HepG2 (cell line): ENCODE measurements around the gene ZSCAN21. TPM values are rescaled to one million over a fixed set of nuclear protein-coding genes. Genes with fewer than 3 reads are reported as not detected.

Experiments used
- CREM ChIP-seq, 2 experiments: sonication (generic) in 1 of 2; formaldehyde crosslinking in 1 of 2; IDR thresholded peaks; 2 replicates each; pipeline versions ENCODE4 v1.4.0 to v1.6.1; 2016 to 2020; ENCODE audit warnings: antibody characterized with exemption in 1 of 2, mild to moderate bottlenecking in 1 of 2, missing genetic modification reagents in 1 of 2
- ELF1 ChIP-seq: sonication (generic); formaldehyde crosslinking; IDR thresholded peaks from 2 replicates; pipeline ENCODE4 v1.4.0; 2020; ENCODE audit warnings: missing genetic modification reagents
- FOSL2 ChIP-seq: sonication (generic); formaldehyde crosslinking; IDR thresholded peaks from 2 replicates; pipeline ENCODE4 v1.4.0; 2020; ENCODE audit warnings: missing genetic modification reagents
- FOXO1 ChIP-seq: sonication (generic); formaldehyde crosslinking; IDR thresholded peaks from 2 replicates; pipeline ENCODE4 v1.4.0; 2020; ENCODE audit warnings: missing genetic modification reagents
- HDAC2 ChIP-seq: sonication (generic); formaldehyde crosslinking; IDR thresholded peaks from 2 replicates; pipeline ENCODE4 v1.4.0; 2020; ENCODE audit warnings: missing genetic modification reagents
- ISX ChIP-seq: sonication (generic); formaldehyde crosslinking; conservative IDR thresholded peaks from 2 replicates; pipeline ENCODE4 v1.5.0; 2020; ENCODE audit warnings: missing genetic modification reagents
- MED1 ChIP-seq: sonication (generic); formaldehyde crosslinking; IDR thresholded peaks from 2 replicates; pipeline ENCODE4 v1.4.0; 2020; ENCODE audit warnings: missing genetic modification reagents
- PHF20 ChIP-seq: sonication (generic); formaldehyde crosslinking; IDR thresholded peaks from 2 replicates; pipeline ENCODE4 v1.5.0; 2020; ENCODE audit warnings: mild to moderate bottlenecking, missing genetic modification reagents
- PITX1 ChIP-seq: sonication (generic); formaldehyde crosslinking; IDR thresholded peaks from 2 replicates; pipeline ENCODE4 v1.5.1; 2020; ENCODE audit warnings: mild to moderate bottlenecking, missing genetic modification reagents
- ZMYM2 ChIP-seq: sonication (generic); formaldehyde crosslinking; IDR thresholded peaks from 2 replicates; pipeline ENCODE4 v1.8.0; 2022; ENCODE audit warnings: mild to moderate bottlenecking, missing genetic modification reagents
- ZNF101 ChIP-seq: sonication (generic); formaldehyde crosslinking; IDR thresholded peaks from 2 replicates; pipeline ENCODE4 v1.4.0; 2020; ENCODE audit warnings: mild to moderate bottlenecking, low read depth, missing genetic modification reagents, borderline replicate concordance
- ZNF543 ChIP-seq: sonication (generic); formaldehyde crosslinking; IDR thresholded peaks from 2 replicates; pipeline ENCODE4 v1.4.0; 2020; ENCODE audit warnings: mild to moderate bottlenecking, missing genetic modification reagents
- ZNF557 ChIP-seq: sonication (generic); formaldehyde crosslinking; IDR thresholded peaks from 2 replicates; pipeline ENCODE4 v1.4.0; 2020; ENCODE audit warnings: missing genetic modification reagents
- ZNF674 ChIP-seq: sonication (generic); formaldehyde crosslinking; IDR thresholded peaks from 2 replicates; pipeline ENCODE4 v1.5.0; 2020; ENCODE audit warnings: low read depth, mild to moderate bottlenecking, missing genetic modification reagents
- ZNF713 ChIP-seq: sonication (generic); formaldehyde crosslinking; IDR thresholded peaks from 2 replicates; pipeline ENCODE4 v1.4.0; 2020; ENCODE audit warnings: mild to moderate bottlenecking, missing genetic modification reagents
- ZNF841 ChIP-seq: sonication (generic); formaldehyde crosslinking; IDR thresholded peaks from 2 replicates; pipeline ENCODE4 v1.8.1; 2023; ENCODE audit warnings: missing genetic modification reagents, borderline replicate concordance
- ZZZ3 ChIP-seq: sonication (generic); formaldehyde crosslinking; IDR thresholded peaks from 2 replicates; pipeline ENCODE4 v1.4.0; 2020; ENCODE audit warnings: missing genetic modification reagents, mild to moderate bottlenecking, borderline replicate concordance
- polyA plus RNA-seq, 8 experiments: library from polyadenylated mRNA; depleted of rRNA in 3 of 8; stranded (reverse) in 7 of 8; unstranded in 1 of 8; fragments of >200 nt; fragmentation: Illumina TruSeq in 4 of 8; extraction: Trizol in 4 of 8; gene quantifications; 2 replicates each; pipeline versions ENCODE4 v1.2.1 to v1.2.3, GENCODE V29; 2011 to 2016; ENCODE audit warnings: low read depth in 4 of 8, missing spikeins in 1 of 8, mixed read lengths in 1 of 8; ENCODE audit not compliant: insufficient read depth in 1 of 8
- total RNA-seq, 5 experiments: library from RNA; depleted of rRNA; stranded (reverse); fragments of >200 nt; fragmentation: Illumina TruSeq; extraction: Trizol; gene quantifications; 2 replicates each; pipeline ENCODE4 v1.2.3, GENCODE V29; 2016; ENCODE audit warnings: low read depth in 1 of 5
- TF ChIP-seq, protein P1 (sequence below), 2 experiments: sonication (generic) in 1 of 2; formaldehyde crosslinking in 1 of 2; IDR thresholded peaks; 2 replicates each; pipeline versions ENCODE4 v1.5.1 to v1.6.1; 2011 to 2020; ENCODE audit warnings: borderline replicate concordance in 1 of 2, low read depth in 1 of 2, low read length in 1 of 2, mild to moderate bottlenecking in 1 of 2, missing genetic modification reagents in 1 of 2, moderate library complexity in 1 of 2
- TF ChIP-seq, protein P2 (sequence below): sonication (generic); formaldehyde crosslinking; IDR thresholded peaks from 2 replicates; pipeline ENCODE4 v1.4.0; 2020; ENCODE audit warnings: missing genetic modification reagents, borderline replicate concordance
- TF ChIP-seq, protein P3 (sequence below): IDR thresholded peaks from 2 replicates; pipeline ENCODE4 v1.6.1; 2016; ENCODE audit warnings: low read depth, borderline replicate concordance
- TF ChIP-seq, protein P4 (sequence below): sonication (generic); formaldehyde crosslinking; IDR thresholded peaks from 2 replicates; pipeline ENCODE4 v1.4.0; 2020; ENCODE audit warnings: mild to moderate bottlenecking, missing genetic modification reagents
- TF ChIP-seq, protein P5 (sequence below): sonication (generic); formaldehyde crosslinking; IDR thresholded peaks from 2 replicates; pipeline ENCODE4 v1.5.0; 2020; ENCODE audit warnings: missing genetic modification reagents, mild to moderate bottlenecking, borderline replicate concordance

The ZSCAN21 gene
- total and polyA plus RNA-seq, 2 of the 13 experiments (the other 11 are each of a cell fraction or from before 2014, with no cell fraction given) = 7.0 to 10.0 TPM

DNA sequence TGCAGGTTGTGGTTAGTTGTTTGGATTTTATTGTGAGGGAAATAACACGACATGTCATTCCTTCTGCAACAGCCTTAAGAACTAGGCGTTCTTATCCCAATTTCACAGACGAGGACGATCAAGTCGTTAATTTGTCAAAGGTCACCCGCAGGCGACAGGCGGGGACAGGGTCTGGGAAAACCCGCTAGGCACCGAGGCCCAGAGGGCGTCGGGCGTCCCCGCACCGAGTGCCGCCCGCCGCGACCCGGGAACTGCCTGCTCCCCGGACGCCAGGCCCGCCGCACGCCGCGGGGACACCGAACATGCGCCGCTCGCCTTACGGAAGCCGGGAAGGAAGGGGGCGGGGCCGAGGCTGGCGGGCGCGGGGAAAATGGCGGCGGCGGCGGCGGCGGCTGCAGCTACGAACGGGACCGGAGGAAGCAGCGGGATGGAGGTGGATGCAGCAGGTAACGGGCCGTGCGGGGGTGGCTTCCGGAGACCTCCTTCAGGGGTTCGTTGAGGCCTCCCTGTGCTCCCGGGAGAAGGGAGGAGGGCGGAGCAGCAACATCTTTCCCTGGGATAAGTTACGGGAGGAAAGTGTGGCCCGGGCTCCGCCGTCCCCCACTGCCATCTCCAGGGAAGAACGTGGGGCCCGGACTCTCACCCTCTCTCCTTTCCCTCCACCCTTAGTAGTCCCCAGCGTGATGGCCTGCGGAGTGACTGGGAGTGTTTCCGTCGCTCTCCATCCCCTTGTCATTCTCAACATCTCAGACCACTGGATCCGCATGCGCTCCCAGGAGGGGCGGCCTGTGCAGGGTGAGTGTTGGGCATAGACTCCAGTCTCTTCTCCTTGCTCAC lies 39.3 kb downstream of the ZSCAN21 start, which contains the start of gene COPS6 (continued):
- peak; percentile 93; the same call in 1 of the 2 replicates for TF ChIP-seq ZNF557
- TF ChIP-seq ZZZ3 (CRISPR knock-in tag) = peak; percentile 75; the same call in 1 of the 2 replicates
- peak; percentile 58; the same call in 1 of the 2 replicates for TF ChIP-seq FOXO1 (CRISPR knock-in tag)
- TF ChIP-seq HDAC2 = 0 out of 2 replicates have a peak, but pooled peaks have one; percentile 49
- peak; percentile 52; the same call in 1 of the 2 replicates for TF ChIP-seq PITX1 (CRISPR knock-in tag)
- TF ChIP-seq CREM (IDR thresholded peaks at IDR 0.05) = no peak
- TF ChIP-seq CREM (CRISPR knock-in tag; IDR thresholded peaks at IDR 0.05) = no peak
- TF ChIP-seq ZNF674 (CRISPR knock-in tag) = no peak
- TF ChIP-seq ZNF841 = peak; percentile 92
- TF ChIP-seq, protein P1, sequence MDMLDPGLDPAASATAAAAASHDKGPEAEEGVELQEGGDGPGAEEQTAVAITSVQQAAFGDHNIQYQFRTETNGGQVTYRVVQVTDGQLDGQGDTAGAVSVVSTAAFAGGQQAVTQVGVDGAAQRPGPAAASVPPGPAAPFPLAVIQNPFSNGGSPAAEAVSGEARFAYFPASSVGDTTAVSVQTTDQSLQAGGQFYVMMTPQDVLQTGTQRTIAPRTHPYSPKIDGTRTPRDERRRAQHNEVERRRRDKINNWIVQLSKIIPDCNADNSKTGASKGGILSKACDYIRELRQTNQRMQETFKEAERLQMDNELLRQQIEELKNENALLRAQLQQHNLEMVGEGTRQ (IDR thresholded peaks at IDR 0.05; ENCODE audit: low read depth, low read length) = no peak
- TF ChIP-seq, protein P1 (CRISPR knock-in tag; IDR thresholded peaks at IDR 0.05; ENCODE audit: borderline replicate concordance) = peak; percentile 8; the same call in 1 of the 2 replicates
- TF ChIP-seq PHF20 (CRISPR knock-in tag) = peak; percentile 92
- TF ChIP-seq, protein P2, sequence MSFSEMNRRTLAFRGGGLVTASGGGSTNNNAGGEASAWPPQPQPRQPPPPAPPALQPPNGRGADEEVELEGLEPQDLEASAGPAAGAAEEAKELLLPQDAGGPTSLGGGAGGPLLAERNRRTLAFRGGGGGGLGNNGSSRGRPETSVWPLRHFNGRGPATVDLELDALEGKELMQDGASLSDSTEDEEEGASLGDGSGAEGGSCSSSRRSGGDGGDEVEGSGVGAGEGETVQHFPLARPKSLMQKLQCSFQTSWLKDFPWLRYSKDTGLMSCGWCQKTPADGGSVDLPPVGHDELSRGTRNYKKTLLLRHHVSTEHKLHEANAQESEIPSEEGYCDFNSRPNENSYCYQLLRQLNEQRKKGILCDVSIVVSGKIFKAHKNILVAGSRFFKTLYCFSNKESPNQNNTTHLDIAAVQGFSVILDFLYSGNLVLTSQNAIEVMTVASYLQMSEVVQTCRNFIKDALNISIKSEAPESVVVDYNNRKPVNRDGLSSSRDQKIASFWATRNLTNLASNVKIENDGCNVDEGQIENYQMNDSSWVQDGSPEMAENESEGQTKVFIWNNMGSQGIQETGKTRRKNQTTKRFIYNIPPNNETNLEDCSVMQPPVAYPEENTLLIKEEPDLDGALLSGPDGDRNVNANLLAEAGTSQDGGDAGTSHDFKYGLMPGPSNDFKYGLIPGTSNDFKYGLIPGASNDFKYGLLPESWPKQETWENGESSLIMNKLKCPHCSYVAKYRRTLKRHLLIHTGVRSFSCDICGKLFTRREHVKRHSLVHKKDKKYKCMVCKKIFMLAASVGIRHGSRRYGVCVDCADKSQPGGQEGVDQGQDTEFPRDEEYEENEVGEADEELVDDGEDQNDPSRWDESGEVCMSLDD (CRISPR knock-in tag) = 0 out of 2 replicates have a peak, but pooled peaks have one; percentile 60
- TF ChIP-seq, protein P3, sequence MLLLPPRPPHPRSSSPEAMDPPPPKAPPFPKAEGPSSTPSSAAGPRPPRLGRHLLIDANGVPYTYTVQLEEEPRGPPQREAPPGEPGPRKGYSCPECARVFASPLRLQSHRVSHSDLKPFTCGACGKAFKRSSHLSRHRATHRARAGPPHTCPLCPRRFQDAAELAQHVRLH (CRISPR knock-in tag) = peak; percentile 96
- TF ChIP-seq ISX (CRISPR knock-in tag) = 0 out of 2 replicates have a peak, but pooled peaks have one; percentile 75
- TF ChIP-seq, protein P4, sequence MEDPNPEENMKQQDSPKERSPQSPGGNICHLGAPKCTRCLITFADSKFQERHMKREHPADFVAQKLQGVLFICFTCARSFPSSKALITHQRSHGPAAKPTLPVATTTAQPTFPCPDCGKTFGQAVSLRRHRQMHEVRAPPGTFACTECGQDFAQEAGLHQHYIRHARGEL (CRISPR knock-in tag) = 0 out of 2 replicates have a peak, but pooled peaks have one; percentile 30
- 0 out of 2 replicates have a peak, but pooled peaks have one; percentile 32 for TF ChIP-seq ZNF101 (CRISPR knock-in tag)
- TF ChIP-seq, protein P5, sequence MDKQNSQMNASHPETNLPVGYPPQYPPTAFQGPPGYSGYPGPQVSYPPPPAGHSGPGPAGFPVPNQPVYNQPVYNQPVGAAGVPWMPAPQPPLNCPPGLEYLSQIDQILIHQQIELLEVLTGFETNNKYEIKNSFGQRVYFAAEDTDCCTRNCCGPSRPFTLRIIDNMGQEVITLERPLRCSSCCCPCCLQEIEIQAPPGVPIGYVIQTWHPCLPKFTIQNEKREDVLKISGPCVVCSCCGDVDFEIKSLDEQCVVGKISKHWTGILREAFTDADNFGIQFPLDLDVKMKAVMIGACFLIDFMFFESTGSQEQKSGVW (CRISPR knock-in tag) = 0 out of 2 replicates have a peak, but pooled peaks have one; percentile 28
- TF ChIP-seq MED1 (CRISPR knock-in tag) = peak; percentile 84
- TF ChIP-seq ELF1 (CRISPR knock-in tag) = no peak
- TF ChIP-seq ZNF713 (CRISPR knock-in tag) = no peak
- peak; percentile 92 for TF ChIP-seq ZNF543 (CRISPR knock-in tag)
- no peak for TF ChIP-seq FOSL2 (CRISPR knock-in tag)
- no peak for TF ChIP-seq ZMYM2 (CRISPR knock-in tag)
